Measurements from ENCODE around the gene DCAF10. TPM values are rescaled to one million over a fixed set of nuclear protein-coding genes. Genes with fewer than 3 reads are reported as not detected.

Gene DCAF10
- total RNA-seq, 2 donors from 2014 or later, result 24.4 to 47.4 TPM

GRCh38 chr9:37915911-37916470 lies 115.4 kb downstream of the DCAF10 start:
- Histone ChIP-seq H3K27me3 (replicated peaks; ENCODE audit: insufficient read depth) (no peaks in the 10 kb centered on the region), H3K4me1 (ENCODE audit: control insufficient read depth in 1 of 2, low read depth in 2 of 2) (peaks cover 0 to 2% of the 10 kb centered on the region in 2 donors), H3K4me3 (no peak overlapping the region), H3K27ac (no peak overlapping the region), H3K36me3 (peaks cover 18% of the 10 kb centered on the region), H3K9me3 (no peaks in the 10 kb centered on the region)
- DNase-seq (ENCODE audit: low spot score) (no peak), ATAC-seq (ENCODE audit: insufficient number of reproducible peaks, low FRiP score, low read depth) (no peak)
- TF ChIP-seq, protein P1, sequence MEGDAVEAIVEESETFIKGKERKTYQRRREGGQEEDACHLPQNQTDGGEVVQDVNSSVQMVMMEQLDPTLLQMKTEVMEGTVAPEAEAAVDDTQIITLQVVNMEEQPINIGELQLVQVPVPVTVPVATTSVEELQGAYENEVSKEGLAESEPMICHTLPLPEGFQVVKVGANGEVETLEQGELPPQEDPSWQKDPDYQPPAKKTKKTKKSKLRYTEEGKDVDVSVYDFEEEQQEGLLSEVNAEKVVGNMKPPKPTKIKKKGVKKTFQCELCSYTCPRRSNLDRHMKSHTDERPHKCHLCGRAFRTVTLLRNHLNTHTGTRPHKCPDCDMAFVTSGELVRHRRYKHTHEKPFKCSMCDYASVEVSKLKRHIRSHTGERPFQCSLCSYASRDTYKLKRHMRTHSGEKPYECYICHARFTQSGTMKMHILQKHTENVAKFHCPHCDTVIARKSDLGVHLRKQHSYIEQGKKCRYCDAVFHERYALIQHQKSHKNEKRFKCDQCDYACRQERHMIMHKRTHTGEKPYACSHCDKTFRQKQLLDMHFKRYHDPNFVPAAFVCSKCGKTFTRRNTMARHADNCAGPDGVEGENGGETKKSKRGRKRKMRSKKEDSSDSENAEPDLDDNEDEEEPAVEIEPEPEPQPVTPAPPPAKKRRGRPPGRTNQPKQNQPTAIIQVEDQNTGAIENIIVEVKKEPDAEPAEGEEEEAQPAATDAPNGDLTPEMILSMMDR (IDR thresholded peaks at IDR 0.05), result no peak

- Histone ChIP-seq H3K4me1 (ENCODE audit: control insufficient read depth in 1 of 2, low read depth in 2 of 2) (peaks cover 0 to 9% of the 10 kb centered on the region in 2 donors), H3K9me3 (no peaks in the 10 kb centered on the region), H3K27me3 (replicated peaks; ENCODE audit: insufficient read depth) (no peaks in the 10 kb centered on the region), H3K27ac (peak overlapping the region in 1 of 2 donors; percentile 32), H3K4me3 (no peak overlapping the region), H3K36me3 (peaks cover 18% of the 10 kb centered on the region)
- TF ChIP-seq, protein P1 (IDR thresholded peaks at IDR 0.05), result no peak
- ATAC-seq (ENCODE audit: insufficient number of reproducible peaks, low FRiP score, low read depth) (no peak), DNase-seq (ENCODE audit: low spot score) (no peak)
Measured at GRCh38 chr9:37916471-37917312, 116.1 kb downstream of the DCAF10 start.

Other genes starting within 250 kb of the DCAF10 start
- gene FBXO10, start 224.4 kb upstream of the DCAF10 start, total RNA-seq, result 10 to 100 TPM in 1 of 2 donors, 1 to 10 TPM in 1; 6.9 to 20.7 TPM
- 10 to 100 TPM; 48.3 to 78.7 TPM for gene TOMM5, start 208.2 kb upstream of the DCAF10 start, total RNA-seq
- under 1 TPM in 1 of 2 donors, not detected in 1; 0.27 TPM for gene FRMPD1, start 149.8 kb upstream of the DCAF10 start, total RNA-seq
- gene TRMT10B, start 47.0 kb upstream of the DCAF10 start, total RNA-seq, result 10 to 100 TPM; 10.7 to 14.9 TPM
- gene EXOSC3, start 15.7 kb upstream of the DCAF10 start, total RNA-seq, result 10 to 100 TPM; 26.5 to 38.7 TPM
- 10 to 100 TPM; 29.9 to 39.1 TPM for gene SLC25A51, start 103.3 kb downstream of the DCAF10 start, total RNA-seq

Data from thoracic aorta (tissue), 2 donors.